ENCODE data around the gene DNAJB11.
"Not testable (repeated sequence)": the region's sequence is repeated elsewhere in the genome, so short reads cannot be mapped to it uniquely, and the experiment has no call there.

Gene DNAJB11

GRCh38 chr3:186570096-186570940 lies at the start of gene DNAJB11:
Gene DNAJB11, plus strand, starts transcription at chr3:186570720. Its CDS starts 178 bp downstream, at chr3:186570898.
- DNase-seq (ENCODE audit: low read depth in 2 of 2), result peak; percentile 98 to 99

- DNase-seq (ENCODE audit: low read depth in 2 of 2), result no peak
These were observed 49.3 kb upstream of the DNAJB11 start for GRCh38 chr3:186520957-186521842.

- DNase-seq (ENCODE audit: low read depth in 2 of 2), result no peak
These were observed 47.5 kb upstream of the DNAJB11 start for GRCh38 chr3:186523022-186523421.

- no peak for DNase-seq (ENCODE audit: low read depth in 2 of 2)
These were observed 47.1 kb upstream of the DNAJB11 start for GRCh38 chr3:186523434-186523833.

GRCh38 chr3:186524616-186525015 lies 45.9 kb upstream of the DNAJB11 start:
- DNase-seq (ENCODE audit: low read depth in 2 of 2), result no peak

- no peak for DNase-seq (ENCODE audit: low read depth in 2 of 2)
These were observed 44.9 kb upstream of the DNAJB11 start for GRCh38 chr3:186525369-186526255.

GRCh38 chr3:186526256-186526606 lies 44.3 kb upstream of the DNAJB11 start:
- no peak for DNase-seq (ENCODE audit: low read depth in 2 of 2)

GRCh38 chr3:186529201-186529999 lies 41.1 kb upstream of the DNAJB11 start:
- no peak for DNase-seq (ENCODE audit: low read depth in 2 of 2)

GRCh38 chr3:186530415-186530814 lies 40.1 kb upstream of the DNAJB11 start:
- DNase-seq (ENCODE audit: low read depth in 2 of 2), result no peak

GRCh38 chr3:186531694-186532093 lies 38.8 kb upstream of the DNAJB11 start:
- not testable (repeated sequence) for DNase-seq (ENCODE audit: low read depth in 2 of 2)

- DNase-seq (ENCODE audit: low read depth in 2 of 2), result no peak
These were observed 37.9 kb upstream of the DNAJB11 start for GRCh38 chr3:186532598-186533072.

GRCh38 chr3:186534113-186534669 lies 36.3 kb upstream of the DNAJB11 start:
- DNase-seq (ENCODE audit: low read depth in 2 of 2), result peak in 1 of 2 donors; percentile 27

- no peak for DNase-seq (ENCODE audit: low read depth in 2 of 2)
These were observed 33.4 kb upstream of the DNAJB11 start for GRCh38 chr3:186536883-186537844.

GRCh38 chr3:186538779-186539178 lies 31.7 kb upstream of the DNAJB11 start:
- DNase-seq (ENCODE audit: low read depth in 2 of 2), result no peak

- DNase-seq (ENCODE audit: low read depth in 2 of 2), result peak; percentile 59 to 78
These were observed 30.2 kb upstream of the DNAJB11 start for GRCh38 chr3:186540221-186540834.

GRCh38 chr3:186540835-186541226 lies 29.7 kb upstream of the DNAJB11 start:
- DNase-seq (ENCODE audit: low read depth in 2 of 2), result no peak

- no peak for DNase-seq (ENCODE audit: low read depth in 2 of 2)
These were observed 26.2 kb upstream of the DNAJB11 start, which contains the start of gene CRYGS for GRCh38 chr3:186544281-186544680. Gene CRYGS, minus strand, starts transcription at chr3:186544380. Its CDS starts 54 bp downstream, at chr3:186544326.

GRCh38 chr3:186549497-186549896 lies 21.0 kb upstream of the DNAJB11 start:
- DNase-seq (ENCODE audit: low read depth in 2 of 2), result no peak

- DNase-seq (ENCODE audit: low read depth in 2 of 2), result no peak
These were observed 19.1 kb upstream of the DNAJB11 start for GRCh38 chr3:186551387-186551786.

All from stimulated activated CD8-positive, alpha-beta memory T cell treated with anti-CD3 and anti-CD28 coated beads, Interleukin-7, amount 100 ng/mL, for 4 hours (primary cell).